ENCODE data around the gene IFNA17. TPM values are rescaled to one million over a fixed set of nuclear protein-coding genes. Genes with fewer than 3 reads are reported as not detected.
"Not testable (repeated sequence)": the region's sequence is repeated elsewhere in the genome, so short reads cannot be mapped to it uniquely, and the experiment has no call there.

Gene IFNA17
- total RNA-seq: not detected

DNA sequence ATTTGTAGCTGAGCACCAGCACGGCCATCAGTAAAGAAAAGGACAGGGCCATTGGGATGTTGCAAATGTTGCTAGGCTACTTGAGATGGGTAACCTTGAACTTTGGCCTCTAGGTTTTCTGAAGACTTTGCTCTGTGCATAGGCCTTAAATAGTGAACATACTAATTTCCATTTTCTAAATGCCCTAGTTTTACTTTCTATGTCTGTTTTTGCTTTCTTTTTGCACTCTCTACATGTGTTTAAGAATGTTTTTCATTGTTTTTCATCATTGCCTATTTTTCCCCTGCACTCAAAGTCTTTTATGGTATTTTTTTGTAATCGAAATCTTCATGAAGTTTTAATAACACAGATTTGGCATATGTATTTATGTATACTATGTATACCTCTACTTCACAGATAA lies at the start of gene IFNA17:
TSS of gene IFNA17 (minus strand) at position 101 of the 400 bp plus-strand sequence. CDS start at position 52, 49 bp downstream.
- H3K36me3 Mint-ChIP-seq: no peaks in the 10 kb centered on the region
- peaks cover 2% of the 10 kb centered on the region for H3K4me1 Mint-ChIP-seq
- H3K9me3 Mint-ChIP-seq: no peaks in the 10 kb centered on the region
- no peak within 1 kb of the TSS for H3K4me3 Mint-ChIP-seq
- H3K27ac Mint-ChIP-seq: no peak within 1 kb of the TSS
- DNase-seq: no peak
- H3K27me3 Mint-ChIP-seq: peaks cover 15% of the 10 kb centered on the region

DNA sequence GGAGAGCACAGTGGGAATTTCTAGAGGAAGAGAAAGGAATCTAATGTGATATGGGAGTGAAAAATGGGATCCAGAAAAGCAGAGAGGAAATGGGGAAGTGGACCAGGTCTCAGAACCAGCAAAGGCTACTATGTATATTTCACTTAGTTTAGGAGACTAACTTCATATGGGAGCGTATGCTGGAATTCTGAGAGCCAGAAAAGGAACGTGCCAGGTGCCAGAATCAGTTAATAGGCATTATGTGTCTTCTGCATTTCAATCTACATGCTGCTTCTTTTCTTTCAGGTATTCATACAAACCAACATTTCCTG lies 40.3 kb upstream of the IFNA17 start:
- H3K4me3 Mint-ChIP-seq: no peak overlapping the region
- H3K9me3 Mint-ChIP-seq: peaks cover 3% of the 10 kb centered on the region
- H3K4me1 Mint-ChIP-seq: no peaks in the 10 kb centered on the region
- H3K27ac Mint-ChIP-seq: no peak overlapping the region
- H3K27me3 Mint-ChIP-seq: peaks cover 19% of the 10 kb centered on the region
- no peak for DNase-seq
- no peaks in the 10 kb centered on the region for H3K36me3 Mint-ChIP-seq

DNA sequence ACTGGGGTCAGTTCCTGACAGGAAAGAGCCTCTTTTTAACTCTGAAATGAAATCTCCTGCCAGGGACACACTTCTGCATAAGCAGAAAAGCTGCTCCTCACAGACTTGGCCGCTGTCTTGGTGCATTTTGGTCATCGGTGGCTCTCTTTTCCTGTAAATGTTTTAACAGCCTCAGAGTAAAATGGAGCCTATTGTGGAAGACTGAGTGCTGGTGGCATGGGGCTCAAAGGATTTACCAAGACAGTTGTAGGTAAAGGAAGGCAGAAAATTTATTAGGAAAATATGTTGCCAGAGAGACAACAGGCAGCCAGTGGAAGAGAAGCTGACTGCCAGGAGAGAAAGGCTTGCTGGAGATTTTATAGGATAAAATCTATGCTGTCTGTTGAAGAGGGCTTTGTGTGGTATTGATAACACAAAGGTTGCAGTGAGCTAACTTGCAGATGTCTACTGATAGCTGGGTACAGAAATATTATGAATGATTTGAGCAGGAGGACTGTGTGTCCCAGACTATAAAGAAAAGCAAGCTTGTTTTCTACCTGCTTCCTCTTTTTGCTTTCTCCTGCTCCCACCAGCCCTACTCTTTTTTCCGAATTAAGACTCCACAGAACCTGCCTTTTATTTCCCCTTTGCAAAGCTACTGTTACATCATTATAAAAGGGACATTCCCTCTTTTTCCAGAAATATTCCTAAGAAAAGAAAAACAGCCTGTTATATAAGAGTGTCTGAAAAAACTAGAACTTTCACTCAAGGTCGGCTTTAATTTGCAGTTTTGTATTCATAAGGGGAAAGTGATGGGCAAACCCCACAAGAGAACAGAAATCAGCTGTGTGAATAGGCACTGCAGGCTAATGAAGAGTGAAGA lies 39.7 kb upstream of the IFNA17 start:
- H3K27me3 Mint-ChIP-seq: peaks cover 13% of the 10 kb centered on the region
- no peaks in the 10 kb centered on the region for H3K4me1 Mint-ChIP-seq
- peaks cover 3% of the 10 kb centered on the region for H3K9me3 Mint-ChIP-seq
- no peak overlapping the region for H3K4me3 Mint-ChIP-seq
- H3K36me3 Mint-ChIP-seq: no peaks in the 10 kb centered on the region
- H3K27ac Mint-ChIP-seq: no peak overlapping the region
- DNase-seq: no peak

DNA sequence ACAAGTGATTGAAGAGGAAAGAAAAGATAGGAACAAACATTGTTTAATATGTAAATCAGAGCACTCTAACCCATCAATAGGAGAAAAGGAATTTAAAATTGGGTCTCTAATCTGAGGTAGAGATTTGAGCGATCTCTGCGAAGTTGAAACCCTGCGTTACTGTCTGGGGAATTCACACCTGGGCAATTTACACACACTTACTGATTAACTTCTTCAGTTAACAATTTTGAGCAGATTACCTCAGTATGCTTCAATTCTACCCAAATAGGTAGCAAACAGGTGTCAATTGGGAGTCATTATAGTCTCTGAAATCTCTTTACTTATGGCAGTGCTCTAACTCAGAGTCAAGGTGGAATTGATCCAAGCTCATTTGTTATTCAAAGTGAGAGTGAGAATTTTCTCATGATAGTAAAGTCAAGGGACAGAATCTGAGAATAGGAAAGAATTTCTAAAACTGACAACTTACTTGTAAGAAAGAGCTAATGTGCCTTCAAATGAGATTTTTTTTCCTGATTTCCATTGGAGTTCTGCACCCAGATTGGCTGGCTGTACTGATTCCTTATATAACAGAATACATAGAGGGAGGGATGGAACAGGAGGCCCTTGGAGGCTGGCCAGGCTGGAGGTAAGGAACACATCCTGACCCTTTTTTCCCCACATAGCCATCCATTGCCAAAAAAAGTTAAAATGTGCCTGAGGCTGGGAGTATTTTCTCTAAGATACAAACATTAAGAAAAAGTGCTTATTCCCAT lies 38.9 kb upstream of the IFNA17 start:
- Mint-ChIP-seq H3K9me3 (peaks cover 3% of the 10 kb centered on the region), H3K27me3 (peaks cover 9% of the 10 kb centered on the region)

DNA sequence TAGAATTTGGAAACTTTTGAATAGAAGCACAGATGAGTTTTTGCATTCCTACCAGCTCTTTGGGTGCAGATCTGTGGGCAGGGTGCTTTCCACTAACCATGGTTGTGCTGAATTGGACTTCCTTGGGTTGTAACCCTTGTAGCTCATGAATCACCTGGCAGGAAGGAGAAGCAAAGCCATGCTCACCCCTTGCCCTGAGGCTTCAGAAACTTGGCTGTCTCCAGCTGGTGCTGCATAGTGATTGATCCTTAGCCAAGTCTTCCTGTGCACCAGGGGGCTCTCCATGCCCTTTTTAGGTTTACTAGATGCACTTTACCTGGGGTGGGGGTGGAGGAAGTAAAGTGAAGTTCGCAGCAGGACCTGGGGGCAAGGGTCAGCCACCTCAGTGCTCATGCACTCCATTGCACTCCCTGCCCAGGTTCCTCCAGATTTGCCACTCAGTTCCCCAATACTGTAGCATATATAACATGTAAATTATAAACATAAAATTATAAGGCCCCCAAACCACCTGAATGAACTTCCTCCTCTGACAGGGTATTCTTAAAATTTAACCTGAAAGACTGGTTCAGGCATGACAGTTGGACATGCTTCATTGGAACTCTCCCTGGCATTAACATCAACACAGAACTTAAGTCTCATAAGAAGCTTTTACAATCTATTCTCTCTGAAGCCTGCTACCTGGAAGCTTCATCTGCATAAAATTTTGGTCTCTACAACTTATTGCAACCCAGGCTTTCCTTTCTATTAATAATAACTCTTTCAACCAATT lies 37.6 kb upstream of the IFNA17 start:
- no peaks in the 10 kb centered on the region for H3K9me3 Mint-ChIP-seq

More for the DNA sequence above, 38.9 kb upstream of the IFNA17 start:
- H3K27ac Mint-ChIP-seq: no peak overlapping the region
- no peaks in the 10 kb centered on the region for H3K36me3 Mint-ChIP-seq
- no peak overlapping the region for H3K4me3 Mint-ChIP-seq
- no peak for DNase-seq
- H3K4me1 Mint-ChIP-seq: no peaks in the 10 kb centered on the region

DNA sequence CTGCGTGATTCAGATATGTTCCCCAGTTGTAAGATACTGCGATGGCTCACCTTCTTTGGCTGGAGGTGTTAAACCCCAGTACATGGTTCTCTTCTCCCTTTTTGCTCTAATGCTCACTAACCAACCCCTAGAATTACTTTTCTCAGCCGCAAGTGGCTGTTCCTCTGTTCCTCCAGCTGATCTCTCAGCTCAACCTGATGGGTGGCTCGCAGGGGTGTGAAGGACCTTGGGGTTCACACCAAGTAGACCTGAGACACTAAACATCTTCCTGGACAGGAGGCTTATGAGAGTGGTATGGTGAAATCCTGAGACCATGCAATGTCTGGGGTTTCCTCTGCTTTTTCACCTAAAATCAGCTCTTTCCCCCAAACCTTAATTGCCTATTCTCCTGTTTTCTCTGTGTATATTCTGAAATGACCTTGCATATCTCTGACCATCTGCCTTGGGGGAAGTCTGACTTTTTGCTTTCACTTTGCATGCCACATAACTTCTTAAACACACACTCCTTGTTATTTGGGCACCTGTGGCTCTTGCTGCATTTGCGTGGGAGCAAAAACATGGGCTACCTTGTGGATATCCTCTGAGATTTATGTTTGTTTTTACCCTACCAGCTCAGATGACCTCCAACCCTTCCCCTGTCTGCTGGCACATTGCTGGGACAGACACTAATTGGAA lies 27.7 kb upstream of the IFNA17 start:
- no peak for DNase-seq
- H3K4me1 Mint-ChIP-seq: peaks cover 4% of the 10 kb centered on the region
- H3K27me3 Mint-ChIP-seq: peaks cover 17% of the 10 kb centered on the region
- no peak overlapping the region for H3K4me3 Mint-ChIP-seq
- no peak overlapping the region for H3K27ac Mint-ChIP-seq
- H3K36me3 Mint-ChIP-seq: no peaks in the 10 kb centered on the region
- no peaks in the 10 kb centered on the region for H3K9me3 Mint-ChIP-seq

More for the DNA sequence above, 37.6 kb upstream of the IFNA17 start:
- peaks cover 4% of the 10 kb centered on the region for H3K27me3 Mint-ChIP-seq
- DNase-seq: no peak
- no peaks in the 10 kb centered on the region for H3K4me1 Mint-ChIP-seq
- H3K4me3 Mint-ChIP-seq: no peak overlapping the region
- no peak overlapping the region for H3K27ac Mint-ChIP-seq
- no peaks in the 10 kb centered on the region for H3K36me3 Mint-ChIP-seq

DNA sequence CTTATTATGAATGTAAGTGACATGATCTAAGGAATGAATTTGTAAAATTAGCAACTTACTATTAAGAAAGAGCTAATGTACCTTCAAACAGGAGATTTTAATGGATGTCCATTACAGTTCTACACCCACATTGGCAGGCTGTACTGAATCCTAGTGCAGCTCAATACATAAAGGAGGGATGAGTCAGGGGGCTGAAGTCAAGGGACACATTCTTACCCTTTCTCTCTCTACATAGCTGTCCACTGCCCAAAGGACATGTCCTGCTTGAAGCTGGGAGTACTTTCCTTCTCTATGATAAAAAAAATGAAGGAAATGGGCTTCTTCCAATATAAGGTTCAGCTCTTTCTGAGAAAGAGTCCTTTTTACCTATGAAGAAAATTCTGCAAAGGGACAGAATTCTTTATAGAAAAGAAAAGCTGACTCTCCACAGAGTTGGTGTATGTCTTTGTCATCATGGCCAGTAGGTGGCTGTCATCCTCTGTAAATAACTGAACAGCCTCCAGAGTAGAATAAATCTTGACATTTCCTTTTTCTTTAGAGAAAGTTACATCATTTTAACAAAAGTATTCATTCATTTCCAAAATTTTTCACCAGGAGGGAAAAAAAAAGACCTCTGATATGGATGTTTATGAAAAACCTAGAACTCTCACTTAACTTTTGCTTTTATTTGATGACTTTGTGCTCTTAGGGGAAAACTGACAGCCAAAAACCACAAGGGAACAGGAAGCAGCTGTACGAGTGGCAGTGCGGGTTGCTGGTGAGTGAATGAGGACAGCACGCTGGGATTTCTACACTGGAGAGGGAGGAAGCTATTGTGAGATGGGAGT lies 24.9 kb upstream of the IFNA17 start:
- Mint-ChIP-seq H3K27ac (no peak overlapping the region), H3K27me3 (peaks cover 32% of the 10 kb centered on the region), H3K4me1 (peaks cover 4% of the 10 kb centered on the region), H3K4me3 (no peak overlapping the region), H3K9me3 (no peaks in the 10 kb centered on the region), H3K36me3 (no peaks in the 10 kb centered on the region)
- DNase-seq: peak; percentile 14

DNA sequence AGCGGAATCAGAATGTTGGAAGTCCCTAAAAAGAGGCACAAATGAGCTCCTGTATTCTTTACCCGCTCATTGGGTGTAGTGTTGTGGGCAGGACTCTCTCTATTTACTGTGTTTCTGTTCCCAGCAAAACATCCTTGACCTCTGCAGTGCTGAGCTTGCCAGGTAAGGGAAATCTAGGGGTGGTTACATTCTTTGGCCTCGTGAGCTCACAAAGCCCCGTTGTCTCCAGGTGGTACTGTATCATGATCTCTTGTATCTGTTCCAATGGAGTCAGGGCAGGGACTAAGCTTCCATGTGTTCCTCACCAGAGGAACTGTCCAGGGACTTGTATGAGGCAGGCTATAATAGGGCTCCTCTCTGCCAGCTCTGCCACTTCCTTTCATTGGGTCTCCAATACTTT lies 23.6 kb upstream of the IFNA17 start:
- Mint-ChIP-seq H3K9me3 (no peaks in the 10 kb centered on the region), H3K4me1 (peaks cover 4% of the 10 kb centered on the region), H3K36me3 (no peaks in the 10 kb centered on the region), H3K27me3 (peaks cover 30% of the 10 kb centered on the region), H3K4me3 (no peak overlapping the region), H3K27ac (no peak overlapping the region)
- DNase-seq: no peak

DNA sequence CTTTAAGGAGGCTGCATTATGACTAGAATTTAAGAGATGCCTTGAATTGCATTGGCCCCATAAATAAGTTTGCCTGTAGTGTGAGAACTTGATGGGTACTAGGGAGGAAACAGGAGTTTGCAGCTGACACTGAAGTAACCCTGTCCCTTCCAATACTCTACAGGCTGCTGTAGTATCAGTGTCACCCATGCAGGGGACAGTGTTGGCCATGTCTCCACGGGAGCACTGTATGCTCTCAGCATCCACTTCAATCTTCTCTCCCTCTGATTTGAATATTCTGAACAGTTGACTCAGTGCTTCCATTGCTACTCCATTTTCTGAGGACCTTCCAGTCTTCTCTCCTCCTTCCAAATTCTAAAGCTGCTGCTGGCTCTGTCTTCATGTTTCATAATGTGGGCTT lies 23.2 kb upstream of the IFNA17 start:
- Mint-ChIP-seq H3K27me3 (peaks cover 29% of the 10 kb centered on the region), H3K36me3 (no peaks in the 10 kb centered on the region), H3K9me3 (no peaks in the 10 kb centered on the region), H3K4me1 (peaks cover 4% of the 10 kb centered on the region), H3K4me3 (no peak overlapping the region), H3K27ac (no peak overlapping the region)
- DNase-seq: no peak

DNA sequence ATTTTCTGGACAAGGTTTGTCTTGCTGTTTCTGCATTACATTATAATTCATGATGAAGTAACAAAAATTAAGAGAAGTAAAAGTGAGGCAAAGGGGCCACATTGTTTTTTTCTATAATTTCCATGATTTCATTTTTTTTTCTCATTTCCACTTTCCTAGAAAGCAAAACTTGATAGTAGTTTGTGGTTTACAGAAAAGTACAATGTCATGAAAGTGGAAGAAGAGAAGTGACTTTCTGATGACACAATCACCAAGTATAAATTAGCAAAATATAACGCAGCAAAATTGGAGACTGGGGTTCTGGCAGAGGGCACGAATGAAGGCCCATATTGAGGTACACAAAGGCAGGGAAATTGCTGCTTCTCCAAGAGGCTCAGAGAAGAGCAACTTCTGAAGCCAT lies 16.8 kb upstream of the IFNA17 start:
- Mint-ChIP-seq H3K4me1 (peaks cover 6% of the 10 kb centered on the region), H3K36me3 (no peaks in the 10 kb centered on the region), H3K27ac (no peak overlapping the region), H3K9me3 (no peaks in the 10 kb centered on the region), H3K27me3 (peaks cover 27% of the 10 kb centered on the region), H3K4me3 (no peak overlapping the region)
- no peak for DNase-seq

DNA sequence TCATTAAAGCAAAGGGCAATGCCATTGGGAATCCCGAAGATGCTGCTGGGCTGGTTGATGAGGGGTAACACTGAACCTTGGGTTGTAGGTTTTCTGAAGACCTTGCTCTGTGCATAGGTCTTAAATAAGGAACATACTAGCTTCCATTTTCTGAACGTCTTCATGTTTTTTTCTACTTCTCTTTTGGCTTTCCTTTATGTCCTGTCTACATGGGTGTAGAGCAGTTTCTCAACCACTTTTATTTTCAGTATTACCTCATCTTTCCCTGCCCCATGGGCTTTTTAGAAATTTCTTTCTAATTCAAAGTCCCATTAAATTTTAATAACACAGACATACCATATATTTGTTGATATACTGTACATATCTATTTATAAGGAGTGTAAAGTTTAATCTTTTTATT lies 11.9 kb upstream of the IFNA17 start, which contains the start of gene IFNA14:
TSS of gene IFNA14 (minus strand) at position 95 of the 400 bp plus-strand sequence. CDS start at position 25, 70 bp downstream.
- Mint-ChIP-seq H3K36me3 (no peaks in the 10 kb centered on the region), H3K27me3 (peaks cover 18% of the 10 kb centered on the region), H3K4me1 (peaks cover 11% of the 10 kb centered on the region), H3K27ac (no peak within 1 kb of the TSS), H3K9me3 (no peaks in the 10 kb centered on the region), H3K4me3 (no peak within 1 kb of the TSS)
- DNase-seq: no peak

DNA sequence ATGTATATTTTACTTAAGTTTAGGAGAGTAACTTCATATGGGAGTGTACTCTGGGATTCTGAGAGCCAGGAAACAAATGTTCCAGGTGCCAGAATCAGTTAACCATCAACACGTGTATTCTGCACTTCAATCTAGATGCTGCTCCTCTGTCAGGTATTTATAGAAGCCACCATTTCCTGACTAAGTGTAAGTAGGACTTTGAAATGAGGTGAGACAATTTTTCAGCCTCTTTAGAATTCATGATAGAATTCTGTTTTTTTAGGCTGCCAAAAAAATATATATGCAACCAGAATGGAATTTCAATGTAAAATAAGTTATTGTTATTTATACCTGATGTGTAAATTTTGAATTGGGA lies 8.3 kb upstream of the IFNA17 start:
- not testable (repeated sequence) for H3K36me3 Mint-ChIP-seq, H3K9me3 Mint-ChIP-seq, DNase-seq, H3K4me1 Mint-ChIP-seq, H3K27me3 Mint-ChIP-seq, H3K4me3 Mint-ChIP-seq, H3K27ac Mint-ChIP-seq

DNA sequence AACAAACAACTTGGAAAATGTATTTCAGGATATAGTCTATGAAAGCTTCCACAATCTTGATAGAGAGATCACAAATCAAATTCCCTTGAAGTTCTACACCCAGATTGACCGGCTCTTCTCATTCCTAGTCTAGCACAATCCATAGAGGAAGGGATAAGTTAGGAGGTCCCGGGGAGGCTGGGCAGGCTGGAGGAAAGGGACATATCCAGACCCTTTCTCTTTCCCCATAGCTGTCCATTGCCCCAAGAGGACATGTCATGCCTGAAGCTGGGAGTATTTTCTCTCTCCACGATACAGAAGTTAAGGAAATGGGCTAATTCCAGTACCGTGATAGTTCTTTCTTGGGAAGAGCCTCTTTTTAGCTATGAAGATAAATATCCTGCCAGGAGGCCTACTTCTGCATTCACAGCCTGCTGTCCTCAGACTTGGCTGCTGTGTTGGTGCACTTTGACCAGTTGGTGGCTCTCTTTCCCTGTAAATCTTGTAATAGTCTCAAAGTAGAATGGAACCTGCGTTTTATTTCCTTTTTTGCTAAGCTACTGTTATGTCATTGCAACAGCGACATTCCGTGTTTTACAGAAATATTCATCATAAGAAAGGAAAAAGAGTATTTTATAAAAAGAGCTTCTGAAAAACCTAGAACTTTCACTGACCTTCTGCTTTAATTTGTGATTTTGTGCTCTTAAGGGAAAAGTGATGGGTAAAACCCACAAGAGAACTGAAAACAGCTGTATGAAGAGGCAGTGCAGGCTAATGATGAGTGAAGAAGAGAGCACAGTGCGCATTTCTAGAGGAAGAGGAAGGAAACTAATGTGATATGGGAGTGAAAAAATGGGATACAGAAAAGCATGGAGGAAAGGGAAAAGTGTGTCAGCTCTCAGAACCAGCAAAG lies 7.7 kb upstream of the IFNA17 start:
- H3K9me3 Mint-ChIP-seq, H3K4me1 Mint-ChIP-seq, H3K36me3 Mint-ChIP-seq, H3K27me3 Mint-ChIP-seq, H3K27ac Mint-ChIP-seq: not testable (repeated sequence)
- DNase-seq: peak; percentile 14
- H3K4me3 Mint-ChIP-seq: peak overlapping the region; percentile 32
